ENCODE data around the gene MDK.

The MDK gene

GRCh38 chr11:46414879-46415278, 33.4 kb downstream of the MDK start:
- Histone ChIP-seq H4K20me1 (peaks cover 0 to 31% (median 0%) of the 10 kb centered on the region in 11 experiments; a peak in 4 of 22 replicates), H3K36me3 (peaks cover 58 to 94% (median 81%) of the 10 kb centered on the region in 11 experiments), H3K4me3 (no peak overlapping the region), H3K27ac (no peak overlapping the region), H3K9me3 (replicated peaks in 1 of 11) (no peaks in the 10 kb centered on the region), H3K4me1 (no peaks in the 10 kb centered on the region), H3K9ac (no peak overlapping the region), H3K27me3 (no peaks in the 10 kb centered on the region), H3K4me2 (no peak overlapping the region)
- no peak for TF ChIP-seq Cebpa-rat (IDR thresholded peaks at IDR 0.05)

GRCh38 chr11:46417711-46418110, 36.2 kb downstream of the MDK start:
- H3K9me3 ChIP-seq (replicated peaks in 1 of 11) = no peaks in the 10 kb centered on the region
- H3K9ac ChIP-seq = no peak overlapping the region
- no peak overlapping the region for H3K27ac ChIP-seq
- no peaks in the 10 kb centered on the region for H3K4me1 ChIP-seq
- H4K20me1 ChIP-seq = peaks cover 0 to 23% (median 0%) of the 10 kb centered on the region in 11 experiments; a peak in 4 of 22 replicates
- no peak overlapping the region for H3K4me2 ChIP-seq
- no peak overlapping the region for H3K4me3 ChIP-seq
- no peaks in the 10 kb centered on the region for H3K27me3 ChIP-seq
- H3K36me3 ChIP-seq = peaks cover 72 to 95% (median 89%) of the 10 kb centered on the region in 11 experiments
- no peak for TF ChIP-seq Cebpa-rat (IDR thresholded peaks at IDR 0.05)

- Histone ChIP-seq H4K20me1 (peaks cover 0 to 19% (median 0%) of the 10 kb centered on the region in 11 experiments; a peak in 3 of 22 replicates), H3K4me3 (no peak overlapping the region), H3K27me3 (no peaks in the 10 kb centered on the region), H3K27ac (no peak overlapping the region), H3K4me1 (no peaks in the 10 kb centered on the region), H3K36me3 (peaks cover 67 to 94% (median 82%) of the 10 kb centered on the region in 11 experiments), H3K9me3 (replicated peaks in 1 of 11) (no peaks in the 10 kb centered on the region), H3K4me2 (no peak overlapping the region), H3K9ac (no peak overlapping the region)
- no peak for TF ChIP-seq Cebpa-rat (IDR thresholded peaks at IDR 0.05)
These were observed 37.3 kb downstream of the MDK start for GRCh38 chr11:46418751-46419150.

GRCh38 chr11:46420513-46420912, 39.0 kb downstream of the MDK start:
- no peak overlapping the region for H3K4me3 ChIP-seq
- no peak overlapping the region for H3K4me2 ChIP-seq
- peaks cover 53 to 94% (median 65%) of the 10 kb centered on the region in 11 experiments for H3K36me3 ChIP-seq
- no peaks in the 10 kb centered on the region for H3K4me1 ChIP-seq
- no peaks in the 10 kb centered on the region for H3K27me3 ChIP-seq
- no peak overlapping the region for H3K27ac ChIP-seq
- TF ChIP-seq Cebpa-rat (IDR thresholded peaks at IDR 0.05) = no peak
- no peak overlapping the region for H3K9ac ChIP-seq
- H3K9me3 ChIP-seq (replicated peaks in 1 of 11) = no peaks in the 10 kb centered on the region
- H4K20me1 ChIP-seq = peaks cover 0 to 10% (median 0%) of the 10 kb centered on the region in 11 experiments; a peak in 2 of 22 replicates

- Histone ChIP-seq H3K36me3 (peaks cover 48 to 94% (median 64%) of the 10 kb centered on the region in 11 experiments), H3K4me1 (no peaks in the 10 kb centered on the region), H3K4me2 (no peak overlapping the region), H3K4me3 (no peak overlapping the region), H3K27me3 (no peaks in the 10 kb centered on the region), H3K9ac (no peak overlapping the region), H3K9me3 (replicated peaks in 1 of 11) (no peaks in the 10 kb centered on the region), H4K20me1 (peaks cover 0 to 14% (median 0%) of the 10 kb centered on the region in 11 experiments; a peak in 5 of 22 replicates), H3K27ac (no peak overlapping the region)
- no peak for TF ChIP-seq Cebpa-rat (IDR thresholded peaks at IDR 0.05)
These were observed 39.9 kb downstream of the MDK start for GRCh38 chr11:46421257-46421880.

- Histone ChIP-seq H3K27ac (no peak overlapping the region), H3K9me3 (replicated peaks in 1 of 11) (no peaks in the 10 kb centered on the region), H3K4me3 (no peak overlapping the region), H3K4me1 (no peaks in the 10 kb centered on the region), H4K20me1 (peaks cover 0 to 14% (median 0%) of the 10 kb centered on the region in 11 experiments; a peak in 4 of 22 replicates), H3K36me3 (peaks cover 35 to 94% (median 64%) of the 10 kb centered on the region in 11 experiments), H3K27me3 (no peaks in the 10 kb centered on the region), H3K9ac (no peak overlapping the region), H3K4me2 (no peak overlapping the region)
- TF ChIP-seq Cebpa-rat (IDR thresholded peaks at IDR 0.05) = no peak
These were observed 41.1 kb downstream of the MDK start for GRCh38 chr11:46422588-46422987.

GRCh38 chr11:46426233-46426991, 44.9 kb downstream of the MDK start:
- H3K4me3 ChIP-seq = no peak overlapping the region
- peaks cover 41 to 98% (median 67%) of the 10 kb centered on the region in 11 experiments for H3K36me3 ChIP-seq

GRCh38 chr11:46427364-46427763, 45.9 kb downstream of the MDK start:
- Histone ChIP-seq H3K27me3 (no peaks in the 10 kb centered on the region), H3K4me2 (no peak overlapping the region), H3K9me3 (replicated peaks in 1 of 11) (no peaks in the 10 kb centered on the region), H3K36me3 (peaks cover 41 to 98% (median 68%) of the 10 kb centered on the region in 11 experiments), H3K4me1 (no peaks in the 10 kb centered on the region), H3K4me3 (no peak overlapping the region), H4K20me1 (peaks cover 0 to 11% (median 0%) of the 10 kb centered on the region in 11 experiments; a peak in 4 of 22 replicates), H3K9ac (no peak overlapping the region), H3K27ac (no peak overlapping the region)
- TF ChIP-seq Cebpa-rat (IDR thresholded peaks at IDR 0.05) = no peak

More at GRCh38 chr11:46426233-46426991, 44.9 kb downstream of the MDK start:
- no peak for TF ChIP-seq Cebpa-rat (IDR thresholded peaks at IDR 0.05)
- H3K27me3 ChIP-seq = no peaks in the 10 kb centered on the region
- H3K9ac ChIP-seq = no peak overlapping the region
- no peaks in the 10 kb centered on the region for H3K4me1 ChIP-seq
- H3K4me2 ChIP-seq = no peak overlapping the region
- no peak overlapping the region for H3K27ac ChIP-seq
- peaks cover 0 to 10% (median 0%) of the 10 kb centered on the region in 11 experiments; a peak in 4 of 22 replicates for H4K20me1 ChIP-seq
- no peaks in the 10 kb centered on the region for H3K9me3 ChIP-seq (replicated peaks in 1 of 11)

- Histone ChIP-seq H3K36me3 (peaks cover 56 to 98% (median 78%) of the 10 kb centered on the region in 11 experiments), H3K4me2 (no peak overlapping the region), H3K9ac (no peak overlapping the region), H3K9me3 (replicated peaks in 1 of 11) (no peaks in the 10 kb centered on the region), H3K27ac (no peak overlapping the region), H3K27me3 (no peaks in the 10 kb centered on the region), H3K4me3 (no peak overlapping the region), H3K4me1 (no peaks in the 10 kb centered on the region), H4K20me1 (peaks cover 0 to 11% (median 0%) of the 10 kb centered on the region in 11 experiments; a peak in 6 of 22 replicates)
- TF ChIP-seq Cebpa-rat (IDR thresholded peaks at IDR 0.05) = no peak
These were observed 48.2 kb downstream of the MDK start for GRCh38 chr11:46429717-46430116.

Data from BLaER1 treated with 17β-estradiol and CSF1 and Interleukin-3, amounts not matched to agents 10 nM and 100 nM (cell line).